ENCODE data around the gene PIK3R4.

Gene PIK3R4

DNA sequence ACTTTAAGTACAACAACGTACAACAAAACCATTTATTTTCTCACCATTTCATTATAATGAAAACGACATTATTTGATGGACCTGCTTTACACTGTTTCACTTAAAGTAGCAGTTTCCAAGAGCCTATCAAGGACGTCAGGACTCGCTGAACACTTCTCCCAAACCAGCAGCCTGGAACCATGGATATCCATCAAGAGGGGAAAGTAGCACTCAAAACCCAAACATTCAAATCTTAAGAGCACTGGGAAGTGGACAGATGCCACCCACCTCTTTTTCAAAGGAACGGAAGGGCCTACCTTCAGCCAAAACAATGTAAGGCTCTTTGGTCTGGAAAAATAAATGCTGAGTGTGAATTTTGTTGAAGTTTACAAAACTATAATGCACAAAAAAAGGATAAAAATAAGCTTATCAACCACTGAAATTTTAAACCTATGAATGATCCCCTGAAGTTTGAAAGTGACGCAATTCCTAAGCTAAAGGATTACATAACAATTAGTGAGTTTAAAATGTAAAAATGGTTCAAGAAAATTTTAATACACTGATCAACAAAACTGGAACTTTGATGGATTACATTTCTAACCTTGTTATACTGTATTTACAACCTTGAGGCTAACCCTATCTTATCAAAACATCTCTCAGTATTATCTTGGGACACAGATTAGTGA, 4.6 kb downstream of the PIK3R4 start:
- no peak for DNase-seq (ENCODE audit: low read depth in 2 of 2)

DNA sequence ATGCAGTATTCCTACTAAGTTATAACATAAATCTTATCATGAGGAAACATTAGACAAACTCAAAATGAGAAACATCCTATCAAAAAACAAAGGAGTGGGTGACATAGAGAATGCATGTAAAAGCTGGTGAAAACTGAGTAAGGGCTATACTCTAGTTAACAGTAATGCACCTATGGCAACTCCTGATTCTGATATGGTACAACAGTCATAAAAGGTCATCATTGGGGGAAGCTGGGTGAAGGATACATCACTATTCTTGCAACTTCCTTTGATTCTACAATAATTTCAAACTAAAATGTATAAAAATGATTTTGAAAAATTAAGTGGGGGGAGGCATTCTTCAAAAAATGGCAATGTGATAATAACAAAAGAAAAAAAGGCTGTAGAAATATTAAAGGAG, 6.8 kb downstream of the PIK3R4 start:
- DNase-seq (ENCODE audit: low read depth in 2 of 2) = no peak

- no peak for DNase-seq (ENCODE audit: low read depth in 2 of 2)
These were observed 8.4 kb downstream of the PIK3R4 start for GRCh38 chr3:130738241-130738640.

- DNase-seq (ENCODE audit: low read depth in 2 of 2) = no peak
These were observed 9.0 kb downstream of the PIK3R4 start for GRCh38 chr3:130737622-130738021.

DNA sequence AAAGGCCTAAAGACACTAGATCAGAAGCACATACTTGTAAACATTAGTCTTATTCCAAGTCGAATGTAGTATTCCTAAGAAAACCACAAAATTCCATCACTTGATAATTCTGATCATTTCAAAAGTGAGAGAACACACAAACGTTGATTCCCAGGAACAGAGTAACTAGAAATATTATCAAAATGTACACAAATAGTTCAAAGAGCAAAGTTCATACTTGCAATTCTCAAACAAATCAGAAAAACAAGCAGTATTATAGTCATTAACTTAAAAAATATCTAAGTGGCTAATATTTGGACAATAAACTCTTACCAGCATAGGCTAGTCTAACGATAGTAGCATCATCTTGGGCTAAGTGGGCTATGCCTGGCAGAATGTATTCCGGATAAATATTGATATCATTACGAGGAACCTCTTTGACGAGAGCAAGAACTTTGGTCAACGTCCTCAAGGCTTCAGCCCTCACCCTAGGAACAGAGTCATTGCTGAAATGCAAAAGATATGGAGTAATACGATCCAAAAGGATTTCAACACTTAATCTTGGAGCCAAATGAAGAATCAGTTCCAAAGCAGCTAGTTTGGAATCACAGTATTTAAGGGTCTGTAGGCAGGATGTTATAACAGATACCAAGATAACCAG, 13.3 kb downstream of the PIK3R4 start:
- no peak for DNase-seq (ENCODE audit: low read depth in 2 of 2)

DNA sequence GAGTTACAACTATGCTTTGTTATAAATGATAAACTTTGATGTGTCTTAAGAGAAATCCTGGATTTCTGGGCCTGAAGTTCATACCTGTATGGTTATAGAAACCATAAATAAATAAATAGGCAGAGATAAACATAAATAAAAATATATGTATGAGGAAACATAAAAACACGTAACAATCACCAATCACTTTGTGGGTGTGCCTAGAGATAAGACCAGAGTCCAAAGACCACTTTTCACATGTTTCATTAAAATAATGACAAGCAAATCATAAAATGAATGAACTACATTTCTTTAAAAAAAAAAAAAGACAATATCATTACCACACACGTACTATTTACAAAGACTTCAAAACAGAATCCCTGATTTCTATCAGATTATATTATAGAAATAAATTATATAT, 14.1 kb downstream of the PIK3R4 start:
- DNase-seq (ENCODE audit: low read depth in 2 of 2) = no peak

GRCh38 chr3:130731817-130732216, 14.8 kb downstream of the PIK3R4 start:
- no peak for DNase-seq (ENCODE audit: low read depth in 2 of 2)

DNA sequence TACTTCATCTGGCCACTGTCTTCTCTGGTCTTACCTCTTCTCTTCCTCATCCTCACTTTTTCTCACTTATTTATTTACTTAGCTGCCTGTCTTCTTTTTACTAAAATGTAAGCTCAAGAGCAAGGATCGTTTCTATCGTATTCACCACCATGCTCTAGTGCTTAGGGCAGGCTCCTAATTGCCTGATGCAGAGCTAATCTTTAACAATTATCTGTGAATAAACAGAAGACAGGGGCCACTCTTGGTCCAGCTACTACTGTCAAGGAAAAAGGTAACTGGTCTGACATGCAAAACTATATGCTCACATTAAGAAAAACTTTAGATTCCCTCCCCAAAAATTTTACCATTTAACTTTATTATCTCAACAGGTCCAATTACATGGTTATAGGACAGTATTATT, 17.5 kb downstream of the PIK3R4 start:
- DNase-seq (ENCODE audit: low read depth in 2 of 2) = no peak

- no peak for DNase-seq (ENCODE audit: low read depth in 2 of 2)
These were observed 18.6 kb downstream of the PIK3R4 start for GRCh38 chr3:130728037-130728436.

- DNase-seq (ENCODE audit: low read depth in 2 of 2) = no peak
These were observed 20.9 kb downstream of the PIK3R4 start for GRCh38 chr3:130725746-130726145.

- DNase-seq (ENCODE audit: low read depth in 2 of 2) = no peak
These were observed 31.0 kb downstream of the PIK3R4 start for GRCh38 chr3:130715616-130716015.

GRCh38 chr3:130712718-130713423, 33.8 kb downstream of the PIK3R4 start:
- no peak for DNase-seq (ENCODE audit: low read depth in 2 of 2)

GRCh38 chr3:130711565-130712324, 34.9 kb downstream of the PIK3R4 start:
- DNase-seq (ENCODE audit: low read depth in 2 of 2) = no peak

GRCh38 chr3:130709671-130710070, 37.0 kb downstream of the PIK3R4 start:
- DNase-seq (ENCODE audit: low read depth in 2 of 2) = no peak

- no peak for DNase-seq (ENCODE audit: low read depth in 2 of 2)
These were observed 38.6 kb downstream of the PIK3R4 start for GRCh38 chr3:130707902-130708601.

GRCh38 chr3:130705501-130705900, 41.1 kb downstream of the PIK3R4 start:
- DNase-seq (ENCODE audit: low read depth in 2 of 2) = no peak

DNA sequence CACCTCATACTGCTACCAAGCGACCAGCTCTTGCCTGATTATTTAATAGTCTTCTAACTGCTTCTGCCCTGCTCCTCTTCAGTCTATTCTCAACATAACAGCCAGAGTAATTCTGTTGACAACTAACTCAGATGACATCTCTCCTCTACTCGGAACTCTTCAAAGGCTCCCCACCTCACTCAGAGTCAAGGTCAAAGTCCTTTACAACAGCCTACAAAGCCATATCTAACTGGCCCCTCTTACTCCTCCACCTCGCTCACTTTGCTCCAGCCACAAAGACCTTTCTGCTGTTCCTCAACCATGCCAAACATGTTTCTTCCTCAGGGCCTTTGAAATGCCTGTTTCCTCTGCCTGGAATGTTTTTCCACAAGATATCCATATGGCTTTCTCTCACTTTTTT, 43.6 kb downstream of the PIK3R4 start:
- no peak for DNase-seq (ENCODE audit: low read depth in 2 of 2)

DNA sequence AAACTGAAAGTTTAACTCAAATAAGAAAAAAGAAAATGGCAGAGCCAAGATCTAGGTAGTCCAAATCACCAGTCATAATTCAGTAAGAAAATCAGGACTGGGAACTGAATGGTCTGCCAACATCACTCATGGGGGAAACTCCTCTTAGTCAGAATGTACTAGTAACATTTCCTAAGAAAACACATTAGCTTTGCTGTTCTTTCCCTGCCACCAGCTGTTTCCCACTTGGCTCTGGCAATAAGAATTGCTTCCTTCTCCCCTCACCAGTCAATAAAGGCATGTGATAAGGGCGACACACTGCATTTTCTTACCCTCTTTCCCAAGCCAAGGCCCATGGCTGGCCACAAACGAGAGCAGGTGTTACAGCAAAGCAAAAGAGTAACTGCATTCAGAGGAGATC, 46.1 kb downstream of the PIK3R4 start:
- no peak for DNase-seq (ENCODE audit: low read depth in 2 of 2)

DNA sequence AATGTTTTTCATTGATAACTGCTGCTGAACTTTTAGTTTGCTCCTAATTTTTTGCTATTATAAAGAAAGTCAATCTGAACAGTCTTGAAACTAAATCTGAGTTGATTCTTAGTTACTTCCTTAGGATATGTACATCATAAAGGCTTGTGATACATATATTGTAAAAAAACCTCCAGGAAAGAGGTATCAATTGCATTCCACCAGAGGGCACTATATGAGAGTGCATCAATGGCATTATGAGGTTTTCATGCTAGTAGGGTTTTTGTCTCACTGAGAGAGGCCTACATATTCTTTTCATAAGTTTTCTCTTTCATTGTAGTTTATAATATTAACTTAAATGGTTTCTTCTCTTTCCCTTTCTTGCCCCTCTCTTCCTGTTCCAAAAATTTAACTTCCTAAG, 46.9 kb downstream of the PIK3R4 start:
- no peak for DNase-seq (ENCODE audit: low read depth in 2 of 2)

DNA sequence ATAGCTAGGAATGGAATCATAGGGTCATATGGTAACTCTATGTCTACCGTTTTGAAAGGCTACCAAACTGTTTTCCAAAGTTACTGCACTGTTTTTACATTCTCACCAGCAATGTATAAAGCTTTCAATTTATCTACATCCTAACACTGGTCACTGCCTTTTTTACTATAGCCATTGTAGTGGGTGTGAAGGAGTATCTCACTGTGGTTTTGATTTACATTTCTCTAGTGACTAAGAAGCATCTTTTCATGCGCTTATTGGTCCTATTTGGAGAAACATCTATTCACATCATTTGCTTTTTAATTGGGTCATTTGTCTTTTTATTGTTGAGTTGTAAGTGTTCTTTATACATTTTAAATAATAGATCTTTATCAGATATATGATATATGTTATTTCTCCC, 53.3 kb downstream of the PIK3R4 start:
- no peak for DNase-seq (ENCODE audit: low read depth in 2 of 2)

DNA sequence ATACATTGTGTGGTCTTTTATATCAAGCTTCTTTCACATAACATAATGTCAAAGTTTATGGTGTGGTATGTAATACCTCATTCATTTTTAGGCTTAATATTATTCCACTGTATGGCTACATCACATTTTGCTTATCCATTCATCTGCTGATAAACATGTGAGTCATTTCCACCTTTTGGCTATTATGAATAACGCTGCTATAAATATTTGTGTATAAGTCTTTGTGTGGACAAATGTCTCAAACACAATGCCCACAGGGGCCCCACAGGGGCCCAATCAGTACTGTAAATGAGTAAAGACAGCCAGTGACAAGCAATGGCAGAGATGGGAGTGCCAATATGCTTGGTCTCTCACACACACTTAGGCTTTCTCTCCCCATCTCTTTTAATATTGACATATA, 54.2 kb downstream of the PIK3R4 start:
- DNase-seq (ENCODE audit: low read depth in 2 of 2) = no peak

Data from stimulated activated CD8-positive, alpha-beta memory T cell treated with anti-CD3 and anti-CD28 coated beads, Interleukin-15, amount 100 ng/mL, for 48 hours (primary cell).